KMS-11 (cell line): ENCODE results near the gene ANXA10.

Experiments
- H2AFZ ChIP-seq: fragments of 200-600 bp; sonication (generic); 2 replicates; pipeline ENCODE4 v1.6.1; 2016; ENCODE audit warnings: antibody characterized with exemption, mixed run types, low read depth
- H3K27ac ChIP-seq: fragments of 200-600 bp; sonication (generic); 2 replicates; pipeline ENCODE4 v1.6.1; 2016; ENCODE audit warnings: mild to moderate bottlenecking, mixed run types
- H3K27me3 ChIP-seq: fragments of 200-600 bp; sonication (generic); 2 replicates; pipeline ENCODE4 v1.6.1; 2017; ENCODE audit warnings: mild to moderate bottlenecking, low read depth, mixed run types, moderate library complexity; ENCODE audit not compliant: insufficient read depth
- H3K36me3 ChIP-seq: fragments of 200-600 bp; sonication (generic); 2 replicates; pipeline ENCODE4 v1.6.1; 2017; ENCODE audit warnings: mild to moderate bottlenecking, mixed run types; ENCODE audit not compliant: insufficient read depth
- H3K4me1 ChIP-seq: fragments of 200-600 bp; sonication (generic); 2 replicates; pipeline ENCODE4 v1.6.1; 2016; ENCODE audit warnings: mild to moderate bottlenecking, low read depth, mixed run types; ENCODE audit not compliant: poor library complexity, severe bottlenecking
- H3K4me2 ChIP-seq: fragments of 200-600 bp; sonication (generic); 2 replicates; pipeline ENCODE4 v1.7.0; 2016; ENCODE audit warnings: mild to moderate bottlenecking, mixed run types
- H3K4me3 ChIP-seq: fragments of 200-600 bp; sonication (generic); IDR thresholded peaks from 2 replicates; pipeline ENCODE4 v1.6.1; 2017; ENCODE audit warnings: low read depth, low read length, mixed read lengths; ENCODE audit not compliant: insufficient read depth
- H3K79me2 ChIP-seq: fragments of 200-600 bp; sonication (generic); 2 replicates; pipeline ENCODE4 v1.6.1; 2016; ENCODE audit warnings: low read depth, mixed run types; ENCODE audit not compliant: insufficient read depth
- H3K9ac ChIP-seq: fragments of 200-600 bp; sonication (generic); 2 replicates; pipeline ENCODE4 v1.6.1; 2016; ENCODE audit warnings: mild to moderate bottlenecking, mixed run types
- H4K20me1 ChIP-seq: fragments of 200-600 bp; sonication (generic); 2 replicates; pipeline ENCODE4 v1.6.1; 2016; ENCODE audit warnings: mild to moderate bottlenecking, mixed run types; ENCODE audit not compliant: insufficient read depth
- CTCF ChIP-seq: fragments of 200-600 bp; sonication (generic); conservative IDR thresholded peaks from 2 replicates; pipeline ENCODE4 v1.6.1; 2017; ENCODE audit warnings: low read depth, mild to moderate bottlenecking, antibody characterized with exemption, low read length, moderate library complexity, mixed read lengths

Gene ANXA10

GRCh38 chr4:168124008-168124641 is 31.8 kb downstream of the ANXA10 start:
- Histone ChIP-seq H2AFZ (no peak overlapping the region), H4K20me1 (no peaks in the 10 kb centered on the region), H3K4me2 (no peak overlapping the region), H3K27ac (no peak overlapping the region), H3K4me1 (no peaks in the 10 kb centered on the region), H3K27me3 (no peaks in the 10 kb centered on the region), H3K4me3 (no peak overlapping the region), H3K79me2 (no peaks in the 10 kb centered on the region), H3K36me3 (no peaks in the 10 kb centered on the region), H3K9ac (no peak overlapping the region)
- no peak for TF ChIP-seq CTCF

- Histone ChIP-seq H3K4me2 (no peak overlapping the region), H3K4me1 (peaks cover 4% of the 10 kb centered on the region), H3K36me3 (no peaks in the 10 kb centered on the region), H3K4me3 (no peak overlapping the region), H3K27ac (no peak overlapping the region), H3K79me2 (no peaks in the 10 kb centered on the region), H4K20me1 (no peaks in the 10 kb centered on the region), H2AFZ (no peak overlapping the region), H3K27me3 (no peaks in the 10 kb centered on the region), H3K9ac (no peak overlapping the region)
- no peak for TF ChIP-seq CTCF
Measured at GRCh38 chr4:168126952-168127351, 34.6 kb downstream of the ANXA10 start.

- Histone ChIP-seq H3K36me3 (no peaks in the 10 kb centered on the region), H4K20me1 (no peaks in the 10 kb centered on the region), H3K4me1 (peaks cover 4% of the 10 kb centered on the region), H3K4me3 (no peak overlapping the region), H2AFZ (no peak overlapping the region), H3K27me3 (no peaks in the 10 kb centered on the region), H3K79me2 (no peaks in the 10 kb centered on the region), H3K9ac (no peak overlapping the region), H3K4me2 (no peak overlapping the region), H3K27ac (no peak overlapping the region)
- no peak for TF ChIP-seq CTCF
Measured at GRCh38 chr4:168128601-168129000, 36.3 kb downstream of the ANXA10 start.

- no peak overlapping the region for H3K9ac ChIP-seq
- no peaks in the 10 kb centered on the region for H3K36me3 ChIP-seq
- H3K27ac ChIP-seq = no peak overlapping the region
- no peaks in the 10 kb centered on the region for H3K79me2 ChIP-seq
- no peaks in the 10 kb centered on the region for H3K27me3 ChIP-seq
- TF ChIP-seq CTCF = no peak
- peaks cover 4% of the 10 kb centered on the region for H3K4me1 ChIP-seq
- H3K4me2 ChIP-seq = no peak overlapping the region
- H4K20me1 ChIP-seq = no peaks in the 10 kb centered on the region
- H2AFZ ChIP-seq = no peak overlapping the region
- H3K4me3 ChIP-seq = no peak overlapping the region
Measured at GRCh38 chr4:168129046-168129772, 36.9 kb downstream of the ANXA10 start.
